HepG2 (cell line): ENCODE measurements around the gene CCT3. TPM values are rescaled to one million over a fixed set of nuclear protein-coding genes. Genes with fewer than 3 reads are reported as not detected.
A peak's percentile ranks its signal among the peaks of the same experiment; 100 is the strongest.

ENCODE experiments used
- AGO1 ChIP-seq: fragments of 200-400 bp; formaldehyde crosslinking; IDR thresholded peaks from 2 replicates; pipeline ENCODE4 v1.6.1; 2017; ENCODE audit warnings: mild to moderate bottlenecking, low read depth, low read length, moderate library complexity; ENCODE audit not compliant: poor library complexity, severe bottlenecking
- CBFB ChIP-seq: sonication (generic); formaldehyde crosslinking; IDR thresholded peaks from 2 replicates; pipeline ENCODE4 v1.4.0; 2020; ENCODE audit warnings: missing genetic modification reagents
- CBX1 ChIP-seq: IDR thresholded peaks from one replicate; pipeline ENCODE4 v1.6.1; 2016; ENCODE audit warnings: antibody characterized with exemption, low read depth
- EED ChIP-seq: sonication (generic); formaldehyde crosslinking; IDR thresholded peaks from 2 replicates; pipeline ENCODE4 v1.5.0; 2020; ENCODE audit warnings: mild to moderate bottlenecking, missing genetic modification reagents
- FIP1L1 ChIP-seq: fragments of 200-400 bp; formaldehyde crosslinking; IDR thresholded peaks from 2 replicates; pipeline ENCODE4 v1.6.1; 2018; ENCODE audit warnings: low read depth, mild to moderate bottlenecking, low read length, moderate library complexity, borderline replicate concordance; ENCODE audit not compliant: insufficient read depth
- IKZF5 ChIP-seq: IDR thresholded peaks from 2 replicates; pipeline ENCODE4 v1.6.1; 2018; ENCODE audit warnings: missing genetic modification reagents, mild to moderate bottlenecking, missing compliant biosample characterization
- NCOR1 ChIP-seq: fragments of 200-600 bp; sonication (generic); IDR thresholded peaks from 2 replicates; pipeline ENCODE4 v1.7.0; 2017; ENCODE audit warnings: antibody characterized with exemption, low read length, borderline replicate concordance
- PBX2 ChIP-seq: IDR thresholded peaks from 2 replicates; pipeline ENCODE4 v1.6.1; 2016; ENCODE audit warnings: control low read depth
- PHF20 ChIP-seq: sonication (generic); formaldehyde crosslinking; IDR thresholded peaks from 2 replicates; pipeline ENCODE4 v1.5.0; 2020; ENCODE audit warnings: mild to moderate bottlenecking, missing genetic modification reagents
- RFX3 ChIP-seq: IDR thresholded peaks from 2 replicates; pipeline ENCODE4 v1.6.1; 2016; ENCODE audit warnings: missing biosample characterization, missing genetic modification reagents
- SNRNP70 ChIP-seq: fragments of 200-400 bp; formaldehyde crosslinking; IDR thresholded peaks from 2 replicates; pipeline ENCODE4 v1.6.1; 2017; ENCODE audit warnings: mild to moderate bottlenecking, low read depth, low read length, moderate library complexity
- TP53 ChIP-seq: sonication (generic); formaldehyde crosslinking; conservative IDR thresholded peaks from 2 replicates; pipeline ENCODE4 v1.4.0; 2020; ENCODE audit warnings: missing genetic modification reagents
- ZBTB7A ChIP-seq: sonication (generic); formaldehyde crosslinking; IDR thresholded peaks from 2 replicates; pipeline ENCODE4 v1.8.0; 2022; ENCODE audit warnings: mild to moderate bottlenecking, missing genetic modification reagents
- ZKSCAN8 ChIP-seq: IDR thresholded peaks from 2 replicates; pipeline ENCODE4 v1.6.1; 2016; ENCODE audit warnings: borderline replicate concordance, missing genetic modification reagents, missing compliant biosample characterization
- ZMAT3 ChIP-seq: sonication (generic); formaldehyde crosslinking; conservative IDR thresholded peaks from 2 replicates; pipeline ENCODE4 v1.7.0; 2021; ENCODE audit warnings: missing genetic modification reagents
- ZNF430 ChIP-seq: sonication (generic); formaldehyde crosslinking; IDR thresholded peaks from 2 replicates; pipeline ENCODE4 v1.9.0; 2021; ENCODE audit warnings: mild to moderate bottlenecking, missing genetic modification reagents
- ZNF556 ChIP-seq: sonication (generic); formaldehyde crosslinking; IDR thresholded peaks from 2 replicates; pipeline ENCODE4 v1.4.0; 2020; ENCODE audit warnings: mild to moderate bottlenecking, missing genetic modification reagents, borderline replicate concordance
- ZNF614 ChIP-seq: IDR thresholded peaks from 2 replicates; pipeline ENCODE4 v1.6.1; 2018; ENCODE audit warnings: missing biosample characterization, missing genetic modification reagents, inconsistent platforms, borderline replicate concordance
- ZNF639 ChIP-seq: conservative IDR thresholded peaks from 2 replicates; pipeline ENCODE4 v1.6.1; 2018; ENCODE audit warnings: missing genetic modification reagents
- ZNF672 ChIP-seq: sonication (generic); formaldehyde crosslinking; IDR thresholded peaks from 2 replicates; pipeline ENCODE4 v1.8.1; 2022; ENCODE audit warnings: missing genetic modification reagents
- ZNF713 ChIP-seq: sonication (generic); formaldehyde crosslinking; IDR thresholded peaks from 2 replicates; pipeline ENCODE4 v1.4.0; 2020; ENCODE audit warnings: mild to moderate bottlenecking, missing genetic modification reagents
- ZNF772 ChIP-seq: sonication (generic); formaldehyde crosslinking; IDR thresholded peaks from 2 replicates; pipeline ENCODE4 v1.5.0; 2020; ENCODE audit warnings: mild to moderate bottlenecking, missing genetic modification reagents
- polyA plus RNA-seq, 8 experiments: library from polyadenylated mRNA; depleted of rRNA in 3 of 8; stranded (reverse) in 7 of 8; unstranded in 1 of 8; fragments of >200 nt; fragmentation: Illumina TruSeq in 4 of 8; extraction: Trizol in 4 of 8; gene quantifications; 2 replicates each; pipeline versions ENCODE4 v1.2.1 to v1.2.3, GENCODE V29; 2011 to 2016; ENCODE audit warnings: low read depth in 4 of 8, missing spikeins in 1 of 8, mixed read lengths in 1 of 8; ENCODE audit not compliant: insufficient read depth in 1 of 8
- total RNA-seq, 5 experiments: library from RNA; depleted of rRNA; stranded (reverse); fragments of >200 nt; fragmentation: Illumina TruSeq; extraction: Trizol; gene quantifications; 2 replicates each; pipeline ENCODE4 v1.2.3, GENCODE V29; 2016; ENCODE audit warnings: low read depth in 1 of 5
- TF ChIP-seq, protein P1 (sequence below): fragments of 450-650 bp; IDR thresholded peaks from 2 replicates; pipeline ENCODE4 v1.6.1; 2016
- TF ChIP-seq, protein P2 (sequence below): sonication (generic); formaldehyde crosslinking; conservative IDR thresholded peaks from 2 replicates; pipeline ENCODE4 v1.5.0; 2020; ENCODE audit warnings: missing genetic modification reagents

CCT3 gene
- total and polyA plus RNA-seq, 2 of the 13 experiments (the other 11 are each of a cell fraction or from before 2014, with no cell fraction given) = 319 to 615 TPM

DNA sequence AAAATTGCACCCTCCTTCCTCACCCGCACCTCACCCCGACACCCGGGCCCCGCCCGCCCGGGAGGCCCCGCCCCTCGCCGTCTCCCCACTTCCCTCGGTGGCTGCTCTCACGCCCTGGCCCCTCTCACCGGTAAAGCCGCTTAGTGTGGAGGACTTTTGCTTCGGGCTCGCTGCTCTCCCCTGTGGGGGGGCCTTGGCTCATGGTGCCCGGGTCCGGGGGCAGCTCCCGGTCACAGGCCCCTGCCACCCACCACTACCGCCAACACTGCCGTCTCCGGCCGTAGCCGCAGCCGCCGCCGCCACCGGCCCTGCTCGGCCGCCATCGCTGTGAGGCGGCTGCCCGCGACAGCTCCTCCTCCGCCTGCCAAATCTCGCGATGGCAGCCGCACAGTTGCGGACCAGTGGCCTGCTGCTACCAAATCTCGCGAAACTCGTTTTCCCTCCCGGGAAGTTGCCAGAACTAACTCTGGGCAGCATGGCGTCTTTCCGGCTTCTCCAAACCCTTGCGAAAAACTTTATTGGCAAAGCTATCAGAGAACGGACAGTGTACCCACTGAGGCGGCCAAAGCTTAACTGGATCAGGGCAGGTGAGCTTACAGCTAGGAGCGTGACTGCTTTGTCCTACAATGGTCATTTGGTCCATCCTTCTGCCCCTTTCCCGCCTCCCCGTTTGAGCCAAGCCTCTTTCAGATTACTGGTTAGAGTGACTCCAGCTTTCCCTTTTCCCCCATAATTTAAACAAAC lies 55.4 kb downstream of the CCT3 start, which contains the start of gene SMG5 (continued):
- TF ChIP-seq PBX2 (no peak), ZNF713 (no peak), SNRNP70 (no peak), CBX1 (peak; percentile 81), ZNF672 (CRISPR knock-in tag) (no peak), ZNF614 (peak; percentile 83), AGO1 (peak; percentile 86), PHF20 (CRISPR knock-in tag) (peak; percentile 97), TP53 (CRISPR knock-in tag) (peak; percentile 69; the same call in 1 of the 2 replicates), EED (CRISPR knock-in tag) (peak; percentile 17; the same call in 1 of the 2 replicates), ZNF430 (CRISPR knock-in tag) (peak; percentile 57; the same call in 1 of the 2 replicates), IKZF5 (CRISPR knock-in tag) (peak; percentile 91), ZKSCAN8 (peak; percentile 93; the same call in 1 of the 2 replicates), RFX3 (no peak), ZNF556 (CRISPR knock-in tag) (peak; percentile 87; the same call in 1 of the 2 replicates), ZNF639 (CRISPR knock-in tag) (peak; percentile 83), ZMAT3 (CRISPR knock-in tag) (peak; percentile 81; the same call in 1 of the 2 replicates), ZBTB7A (CRISPR knock-in tag) (no peak), NCOR1 (peak; percentile 45; the same call in 1 of the 2 replicates), FIP1L1 (no peak), ZNF772 (CRISPR knock-in tag) (peak; percentile 91), CBFB (peak; percentile 81)
- TF ChIP-seq, protein P1, sequence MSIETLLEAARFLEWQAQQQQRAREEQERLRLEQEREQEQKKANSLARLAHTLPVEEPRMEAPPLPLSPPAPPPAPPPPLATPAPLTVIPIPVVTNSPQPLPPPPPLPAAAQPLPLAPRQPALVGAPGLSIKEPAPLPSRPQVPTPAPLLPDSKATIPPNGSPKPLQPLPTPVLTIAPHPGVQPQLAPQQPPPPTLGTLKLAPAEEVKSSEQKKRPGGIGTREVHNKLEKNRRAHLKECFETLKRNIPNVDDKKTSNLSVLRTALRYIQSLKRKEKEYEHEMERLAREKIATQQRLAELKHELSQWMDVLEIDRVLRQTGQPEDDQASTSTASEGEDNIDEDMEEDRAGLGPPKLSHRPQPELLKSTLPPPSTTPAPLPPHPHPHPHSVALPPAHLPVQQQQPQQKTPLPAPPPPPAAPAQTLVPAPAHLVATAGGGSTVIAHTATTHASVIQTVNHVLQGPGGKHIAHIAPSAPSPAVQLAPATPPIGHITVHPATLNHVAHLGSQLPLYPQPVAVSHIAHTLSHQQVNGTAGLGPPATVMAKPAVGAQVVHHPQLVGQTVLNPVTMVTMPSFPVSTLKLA = 0 out of 2 replicates have a peak, but pooled peaks have one; percentile 27
- TF ChIP-seq, protein P2, sequence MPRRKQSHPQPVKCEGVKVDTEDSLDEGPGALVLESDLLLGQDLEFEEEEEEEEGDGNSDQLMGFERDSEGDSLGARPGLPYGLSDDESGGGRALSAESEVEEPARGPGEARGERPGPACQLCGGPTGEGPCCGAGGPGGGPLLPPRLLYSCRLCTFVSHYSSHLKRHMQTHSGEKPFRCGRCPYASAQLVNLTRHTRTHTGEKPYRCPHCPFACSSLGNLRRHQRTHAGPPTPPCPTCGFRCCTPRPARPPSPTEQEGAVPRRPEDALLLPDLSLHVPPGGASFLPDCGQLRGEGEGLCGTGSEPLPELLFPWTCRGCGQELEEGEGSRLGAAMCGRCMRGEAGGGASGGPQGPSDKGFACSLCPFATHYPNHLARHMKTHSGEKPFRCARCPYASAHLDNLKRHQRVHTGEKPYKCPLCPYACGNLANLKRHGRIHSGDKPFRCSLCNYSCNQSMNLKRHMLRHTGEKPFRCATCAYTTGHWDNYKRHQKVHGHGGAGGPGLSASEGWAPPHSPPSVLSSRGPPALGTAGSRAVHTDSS (CRISPR knock-in tag) = no peak
